ENCODE results near the gene KIDINS220.

The KIDINS220 gene

GRCh38 chr2:8679827-8680731 is 157.3 kb downstream of the KIDINS220 start:
- TF ChIP-seq GATA2 (IDR thresholded peaks at IDR 0.05; ENCODE audit: low read depth, low read length) (0 out of 2 replicates have a peak, but pooled peaks have one; percentile 14), GATA3 (IDR thresholded peaks at IDR 0.05; ENCODE audit: low read depth, low read length) (no peak)

GRCh38 chr2:8679567-8679826 is 157.9 kb downstream of the KIDINS220 start:
- TF ChIP-seq GATA3 (IDR thresholded peaks at IDR 0.05; ENCODE audit: low read depth, low read length) (no peak), GATA2 (IDR thresholded peaks at IDR 0.05; ENCODE audit: low read depth, low read length) (no peak)
